AG04449 (cell line): ENCODE data around the gene RICTOR.

Source experiments
- CTCF ChIA-PET: fragments of 350-600 bp; formaldehyde crosslinking; extraction: SDS; loops from one replicate; lab custom pipeline; 2021; ENCODE audit warnings: antibody characterized with exemption; lab: Yijun Ruan, JAX
- POLR2A ChIA-PET: fragments of 400-600, 350-600 bp; formaldehyde crosslinking; extraction: SDS; loops from one replicate; lab custom pipeline; 2020; ENCODE audit warnings: antibody characterized with exemption, inconsistent platforms; lab: Yijun Ruan, JAX
- DNase-seq: peaks from one replicate; pipeline ENCODE4 v3.0.0-alpha.2; 2010; ENCODE audit warnings: low read depth, low spot score
- H3K4me3 ChIP-seq: 2 replicates; pipeline ENCODE4 v1.5.1; 2011; ENCODE audit warnings: low read depth, mild to moderate bottlenecking, control low read depth, low read length
- CTCF ChIP-seq: IDR thresholded peaks from one replicate; pipeline ENCODE4 v1.5.1; 2011; ENCODE audit warnings: mild to moderate bottlenecking, moderate library complexity, low read length, control low read depth, inconsistent platforms; ENCODE audit not compliant: insufficient read depth; ENCODE audit errors: missing control alignments

RICTOR gene

GRCh38 chr5:39057734-39058133 lies 16.5 kb downstream of the RICTOR start:
- POLR2A ChIA-PET: no interaction called here
- no peak overlapping the region for H3K4me3 ChIP-seq

GRCh38 chr5:39055768-39056398 lies 18.3 kb downstream of the RICTOR start:
- no peak for DNase-seq
- CTCF ChIA-PET: no interaction called here
- POLR2A ChIA-PET: no interaction called here
- H3K4me3 ChIP-seq: no peak overlapping the region
- TF ChIP-seq CTCF: no peak

More at GRCh38 chr5:39057734-39058133, 16.5 kb downstream of the RICTOR start:
- TF ChIP-seq CTCF: no peak
- no peak for DNase-seq
- CTCF ChIA-PET: no interaction called here

GRCh38 chr5:39055027-39055767 lies 19.0 kb downstream of the RICTOR start:
- POLR2A ChIA-PET: no interaction called here
- no peak for TF ChIP-seq CTCF
- DNase-seq: no peak
- no peak overlapping the region for H3K4me3 ChIP-seq
- CTCF ChIA-PET: no interaction called here

- POLR2A ChIA-PET: no interaction called here
Observed at GRCh38 chr5:39053189-39053588, 21.0 kb downstream of the RICTOR start.

GRCh38 chr5:39052141-39052540 lies 22.1 kb downstream of the RICTOR start:
- TF ChIP-seq CTCF: no peak
- DNase-seq: no peak
- POLR2A ChIA-PET: no interaction called here
- CTCF ChIA-PET: interaction anchor here (0.6 to 0.8 kb wide), 2 partner anchors 11 to 28 kb away, joined by 3 read pairs; no protein-coding TSS in a partner anchor
- no peak overlapping the region for H3K4me3 ChIP-seq

More at GRCh38 chr5:39053189-39053588, 21.0 kb downstream of the RICTOR start:
- no peak overlapping the region for H3K4me3 ChIP-seq
- no peak for TF ChIP-seq CTCF
- CTCF ChIA-PET: no interaction called here
- no peak for DNase-seq

GRCh38 chr5:39049315-39049714 lies 24.9 kb downstream of the RICTOR start:
- POLR2A ChIA-PET: no interaction called here
- TF ChIP-seq CTCF: no peak
- no peak overlapping the region for H3K4me3 ChIP-seq
- CTCF ChIA-PET: no interaction called here
- DNase-seq: no peak
